PC-9 (cell line): ENCODE results near the gene CLDN11. TPM values are rescaled to one million over a fixed set of nuclear protein-coding genes. Genes with fewer than 3 reads are reported as not detected.

Experiments
- Bru-seq: library from RNA; stranded (reverse); fragments of 400-500 nt; gene quantifications from one replicate; lab custom pipeline; 2021; lab: Mats Ljungman, UMichigan
- BruChase-seq, 2 experiments: library from RNA; stranded (reverse); fragments of 400-500 nt; gene quantifications; one replicate each; lab custom pipeline; 2021; lab: Mats Ljungman, UMichigan
- BruUV-seq: library from RNA; stranded (reverse); fragments of 400-500 nt; replicated peaks from 2 replicates; lab custom pipeline; 2021; lab: Mats Ljungman, UMichigan
- CTCF ChIA-PET: fragments of 300-600 bp; sonication (Branson Sonifier 250); formaldehyde crosslinking; loops from one replicate; lab custom pipeline; 2022; ENCODE audit warnings: antibody characterized with exemption; lab: Charles Lee
- POLR2A ChIA-PET: fragments of 300-600 bp; sonication (Branson Sonifier 250); formaldehyde crosslinking; loops from one replicate; lab custom pipeline; 2022; ENCODE audit warnings: antibody characterized with exemption; ENCODE audit not compliant: unreplicated experiment; lab: Charles Lee
- DNase-seq, 2 experiments: peaks; one replicate each; pipeline versions ENCODE4 v3.0.0 to v3.0.0-alpha.2; 2015 to 2022; ENCODE audit warnings: mixed read lengths in 1 of 2
- H2AFZ ChIP-seq: fragments of 200-600 bp; sonication (generic); 2 replicates; pipeline ENCODE4 v1.8.1; 2017; ENCODE audit warnings: antibody characterized with exemption
- H3F3A ChIP-seq: fragments of 200-600 bp; sonication (generic); 2 replicates; pipeline ENCODE4 v1.8.1; 2017; ENCODE audit warnings: antibody characterized with exemption, mild to moderate bottlenecking, low read depth; ENCODE audit not compliant: insufficient read depth
- H3K27ac ChIP-seq: fragments of 200-600 bp; sonication (generic); 2 replicates; pipeline ENCODE4 v1.6.1; 2016; ENCODE audit warnings: mixed run types
- H3K27me3 ChIP-seq: fragments of 200-600 bp; sonication (generic); 2 replicates; pipeline ENCODE4 v1.6.1; 2016; ENCODE audit warnings: low read depth, mixed run types; ENCODE audit not compliant: insufficient read depth
- H3K36me3 ChIP-seq: fragments of 200-600 bp; sonication (generic); 2 replicates; pipeline ENCODE4 v1.6.1; 2016; ENCODE audit warnings: low read depth, mixed run types
- H3K4me1 ChIP-seq: fragments of 200-600 bp; sonication (generic); replicated peaks from 2 replicates; pipeline ENCODE4 v1.6.1; 2016; ENCODE audit warnings: mixed run types; ENCODE audit not compliant: insufficient read depth
- H3K4me2 ChIP-seq: fragments of 200-600 bp; sonication (generic); 2 replicates; pipeline ENCODE4 v1.6.1; 2017; ENCODE audit warnings: mixed run types
- H3K4me3 ChIP-seq: fragments of 200-600 bp; sonication (generic); 2 replicates; pipeline ENCODE4 v1.6.1; 2016; ENCODE audit warnings: mixed run types
- H3K79me2 ChIP-seq: fragments of 200-600 bp; sonication (generic); 2 replicates; pipeline ENCODE4 v1.6.1; 2017; ENCODE audit warnings: low read depth, mixed run types
- H3K9me2 ChIP-seq: fragments of 200-600 bp; sonication (generic); 2 replicates; pipeline ENCODE4 v1.8.1; 2017; ENCODE audit warnings: mild to moderate bottlenecking; ENCODE audit not compliant: insufficient read depth
- H3K9me3 ChIP-seq: fragments of 200-600 bp; sonication (generic); 2 replicates; pipeline ENCODE4 v1.8.1; 2016; ENCODE audit warnings: low read depth; ENCODE audit not compliant: insufficient read depth
- H4K20me1 ChIP-seq: fragments of 200-600 bp; sonication (generic); 2 replicates; pipeline ENCODE4 v1.8.1; 2017; ENCODE audit not compliant: insufficient read depth
- CTCF ChIP-seq: fragments of 200-600 bp; sonication (generic); conservative IDR thresholded peaks from 2 replicates; pipeline ENCODE4 v1.6.1; 2017; ENCODE audit warnings: mixed run types, antibody characterized with exemption, mild to moderate bottlenecking, moderate library complexity
- EZH2 ChIP-seq: fragments of 200-600 bp; sonication (generic); IDR thresholded peaks from 2 replicates; pipeline ENCODE4 v1.8.0; 2017; ENCODE audit warnings: antibody characterized with exemption, low read depth
- intact Hi-C: fragments of 100-400 bp; cut with micrococcal nuclease; formaldehyde crosslinking; loops from one replicate; pipeline ENCODE4 v1.10.0; 2022; ENCODE audit not compliant: unreplicated experiment
- long read RNA-seq: library from polyadenylated mRNA; stranded (forward); transcript quantifications from one replicate; pipeline ENCODE4 v2.0.0, GENCODE V29; 2022
- total RNA-seq: library from RNA; stranded (reverse); gene quantifications from 2 replicates; pipeline ENCODE4 v1.2.3, GENCODE V29; 2021

CLDN11 gene
- total RNA-seq, result 1.4 and 1.9 TPM in 2 replicates
- percentile 26 among the genes with signal in this experiment for Bru-seq, nascent RNA
- BruChase-seq, experiment 1, labeled RNA remaining after a 2-hour chase, result percentile 56 among the genes with signal in this experiment
- BruChase-seq, experiment 2, labeled RNA remaining after a 6-hour chase, result percentile 55 among the genes with signal in this experiment
- long read RNA-seq, result 0 reads

GRCh38 chr3:170418422-170419398 lies at the start of gene CLDN11:
Gene CLDN11, plus strand, starts transcription at chr3:170418868. Its CDS starts 199 bp downstream, at chr3:170419067.
- no peaks in the 10 kb centered on the region for H3K79me2 ChIP-seq
- H2AFZ ChIP-seq, result no peak within 1 kb of the TSS
- no peak within 1 kb of the TSS for H3K27ac ChIP-seq

GRCh38 chr3:170368921-170369320 lies 49.7 kb upstream of the CLDN11 start:
- H2AFZ ChIP-seq, result no peak overlapping the region
- no peaks in the 10 kb centered on the region for H3K27me3 ChIP-seq
- H3K9me2 ChIP-seq, result no peaks in the 10 kb centered on the region
- intact Hi-C loops, result loop anchor here (2.0 kb wide), 1 partner anchor 58 kb away; no protein-coding TSS in a partner anchor
- ChIA-PET POLR2A (no interaction called here), CTCF (interaction anchor here (0.5 to 0.6 kb wide), 3 partner anchors 13 to 167 kb away, joined by 3 to 14 read pairs (median 3); no protein-coding TSS in a partner anchor)
- no peaks in the 10 kb centered on the region for H3K9me3 ChIP-seq
- H4K20me1 ChIP-seq, result peaks cover 72% of the 10 kb centered on the region
- H3K36me3 ChIP-seq, result peaks cover 56% of the 10 kb centered on the region
- no peak overlapping the region for H3K4me3 ChIP-seq
- H3K4me1 ChIP-seq, result peaks cover 27% of the 10 kb centered on the region
- H3K79me2 ChIP-seq, result peaks cover 97% of the 10 kb centered on the region
- peak; percentile 71; the same call in 1 of the 2 replicates for TF ChIP-seq CTCF
- no peak for TF ChIP-seq EZH2
- peaks cover 48% of the 10 kb centered on the region for H3F3A ChIP-seq
- no peak overlapping the region for H3K4me2 ChIP-seq
- no peak overlapping the region for H3K27ac ChIP-seq
- no TSS peak for BruUV-seq
- no peak for DNase-seq

More at GRCh38 chr3:170418422-170419398, at the start of gene CLDN11:
- Histone ChIP-seq H3K4me2 (no peak within 1 kb of the TSS), H3K4me1 (no peaks in the 10 kb centered on the region), H3K36me3 (no peaks in the 10 kb centered on the region), H3K9me3 (no peaks in the 10 kb centered on the region), H3F3A (no peaks in the 10 kb centered on the region), H3K4me3 (no peak within 1 kb of the TSS), H4K20me1 (no peaks in the 10 kb centered on the region), H3K27me3 (no peaks in the 10 kb centered on the region), H3K9me2 (no peaks in the 10 kb centered on the region)
- no peak for DNase-seq
- no peak for TF ChIP-seq CTCF
- TF ChIP-seq EZH2, result no peak
- BruUV-seq, result no TSS peak
- ChIA-PET CTCF (no interaction called here), POLR2A (no interaction called here)
- intact Hi-C loops, result loop anchor here (10.0 kb wide), 1 partner anchor 186 kb away; no protein-coding TSS in a partner anchor
